Endothelial cell (in vitro differentiated cells): ENCODE measurements around the gene NUDT4B. TPM values are rescaled to one million over a fixed set of nuclear protein-coding genes. Genes with fewer than 3 reads are reported as not detected.
"Not testable (repeated sequence)": the region's sequence is repeated elsewhere in the genome, so short reads cannot be mapped to it uniquely, and the experiment has no call there.

Experiments
- DNase-seq: peaks from one replicate; pipeline ENCODE4 v3.0.0; 2021; ENCODE audit warnings: low spot score
- H3K27ac Mint-ChIP-seq: one replicate; pipeline ENCODE4 v1.8.0; 2021; ENCODE audit warnings: mixed read lengths, inconsistent platforms; ENCODE audit not compliant: unreplicated experiment
- H3K27me3 Mint-ChIP-seq: one replicate; pipeline ENCODE4 v1.8.0; 2021; ENCODE audit warnings: mild to moderate bottlenecking, moderate library complexity, mixed read lengths, inconsistent platforms; ENCODE audit not compliant: unreplicated experiment
- H3K36me3 Mint-ChIP-seq: one replicate; pipeline ENCODE4 v1.8.0; 2021; ENCODE audit warnings: mild to moderate bottlenecking, low read depth, mixed read lengths, inconsistent platforms; ENCODE audit not compliant: unreplicated experiment
- H3K4me1 Mint-ChIP-seq: one replicate; pipeline ENCODE4 v1.8.0; 2021; ENCODE audit warnings: mild to moderate bottlenecking, mixed read lengths, inconsistent platforms; ENCODE audit not compliant: unreplicated experiment
- H3K4me3 Mint-ChIP-seq: one replicate; pipeline ENCODE4 v1.8.0; 2021; ENCODE audit warnings: mild to moderate bottlenecking, mixed read lengths, inconsistent platforms; ENCODE audit not compliant: unreplicated experiment
- H3K9me3 Mint-ChIP-seq: one replicate; pipeline ENCODE4 v1.8.0; 2021; ENCODE audit warnings: mixed read lengths, inconsistent platforms; ENCODE audit not compliant: unreplicated experiment
- total RNA-seq: library from RNA; stranded (reverse); fragmentation: NEBNext Ultra II Directional; extraction: Animal tissue kit (Norgen Biotek cat#: 25700); gene quantifications from one replicate; pipeline ENCODE4 v1.2.1, GENCODE V29; 2021; ENCODE audit not compliant: unreplicated experiment

The NUDT4B gene
- total RNA-seq, 1 donor from 2014 or later, result not detected

DNA sequence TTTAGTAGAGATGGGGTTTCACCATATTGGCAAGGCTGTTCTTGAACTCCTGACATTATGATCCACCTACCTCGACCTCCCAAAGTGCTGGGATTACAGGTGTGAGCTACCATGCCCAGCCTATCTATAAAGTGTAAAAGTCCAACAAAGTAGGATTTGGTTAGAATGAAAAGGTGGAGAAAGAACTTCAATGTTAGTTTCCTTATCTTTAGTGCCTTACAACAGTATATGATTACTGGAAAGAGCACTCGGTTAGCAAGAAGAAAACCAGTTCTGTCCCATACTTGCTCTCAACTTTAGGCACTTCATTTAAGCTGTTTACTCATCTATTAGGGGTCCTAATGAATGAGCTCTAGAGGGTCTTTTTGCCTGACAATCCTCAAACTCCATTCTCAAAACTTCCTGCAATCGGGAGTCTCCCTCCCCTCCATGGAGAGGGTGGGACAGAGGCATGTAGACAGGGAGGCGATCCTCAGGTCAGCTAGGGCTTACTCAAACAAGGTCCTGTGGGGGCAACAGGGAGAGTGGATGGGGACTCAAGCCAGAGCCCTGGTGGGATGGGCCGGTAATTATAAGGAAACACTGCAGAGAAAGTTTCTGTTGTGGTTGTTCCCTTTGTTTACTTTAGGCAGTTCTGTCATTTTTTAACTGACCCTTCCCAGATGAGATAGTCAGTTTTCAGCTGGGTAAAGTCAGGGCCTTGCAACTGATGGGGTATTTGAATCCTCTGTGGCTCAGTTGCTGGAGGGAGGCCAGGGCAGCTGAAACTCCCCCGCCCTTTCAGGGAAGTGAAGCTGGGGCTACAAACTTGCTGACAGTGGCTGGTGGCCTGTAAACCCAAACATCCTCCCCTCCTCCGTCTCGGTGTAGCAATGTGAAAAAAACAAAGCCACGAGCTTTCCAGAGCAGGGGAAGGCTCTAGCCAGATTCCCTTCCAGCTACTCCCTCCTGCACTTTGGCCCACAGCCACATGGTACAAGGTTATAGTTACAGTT lies 4.6 kb upstream of the NUDT4B start:
- not testable (repeated sequence) for H3K9me3 Mint-ChIP-seq, H3K4me3 Mint-ChIP-seq, H3K36me3 Mint-ChIP-seq, H3K27ac Mint-ChIP-seq, H3K27me3 Mint-ChIP-seq, DNase-seq, H3K4me1 Mint-ChIP-seq

DNA sequence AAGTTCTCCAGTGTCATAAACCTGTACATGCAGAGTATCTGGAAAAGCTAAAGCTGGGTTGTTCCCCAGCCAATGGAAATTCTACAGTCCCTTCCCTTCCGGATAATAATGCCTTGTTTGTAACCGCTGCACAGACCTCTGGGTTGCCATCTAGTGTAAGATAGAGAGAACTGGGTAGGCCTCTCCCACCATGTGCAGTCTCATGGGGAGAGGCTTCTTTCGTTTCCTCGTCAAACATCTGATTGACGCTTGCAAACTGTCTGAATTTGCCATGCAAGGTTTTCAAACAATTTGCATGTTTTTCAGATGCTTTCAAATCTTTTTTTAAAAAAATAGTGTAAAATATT lies 734 bp downstream of the NUDT4B start:
- H3K4me1 Mint-ChIP-seq, DNase-seq, H3K9me3 Mint-ChIP-seq, H3K27ac Mint-ChIP-seq, H3K27me3 Mint-ChIP-seq, H3K36me3 Mint-ChIP-seq, H3K4me3 Mint-ChIP-seq: not testable (repeated sequence)

DNA sequence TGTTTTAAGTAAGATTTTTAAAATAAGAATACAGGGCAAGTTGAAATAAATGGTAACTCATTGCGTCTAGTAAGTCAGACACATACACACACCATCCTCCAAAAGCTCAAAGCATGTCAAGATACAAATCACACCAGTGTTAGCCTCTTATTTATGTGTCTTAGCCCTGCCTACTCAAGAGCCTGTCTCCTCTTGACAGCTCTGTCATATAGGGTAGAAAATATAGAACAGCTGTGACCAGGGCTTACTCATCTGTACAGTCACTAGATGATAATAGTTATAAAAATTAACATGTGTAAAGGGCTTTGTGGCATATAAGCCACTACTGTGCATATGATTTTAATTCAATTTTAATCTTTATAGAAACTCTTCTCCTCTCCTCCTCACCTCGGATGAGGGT lies 7.7 kb downstream of the NUDT4B start:
- H3K4me3 Mint-ChIP-seq, H3K27me3 Mint-ChIP-seq, DNase-seq, H3K9me3 Mint-ChIP-seq, H3K27ac Mint-ChIP-seq, H3K36me3 Mint-ChIP-seq, H3K4me1 Mint-ChIP-seq: not testable (repeated sequence)

DNA sequence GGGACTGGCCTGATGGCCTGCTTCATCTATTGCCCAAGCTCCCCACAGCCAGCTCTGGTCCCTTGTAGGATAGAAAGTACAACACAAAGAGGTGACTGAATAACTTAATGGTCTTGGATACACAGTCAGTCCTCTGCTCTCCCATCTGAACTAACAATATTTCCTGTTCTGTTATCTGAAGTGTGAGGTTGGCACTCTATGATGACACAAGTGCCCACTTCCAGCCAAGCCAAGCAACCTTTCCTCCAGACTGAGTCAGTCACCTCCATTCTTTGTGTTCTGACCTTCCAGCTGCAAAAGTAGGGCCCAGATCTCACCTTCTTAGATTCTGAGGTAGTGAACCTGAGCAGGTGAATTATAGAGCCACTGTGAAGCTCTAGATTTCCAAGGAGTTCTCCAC lies 8.9 kb downstream of the NUDT4B start:
- DNase-seq, H3K27ac Mint-ChIP-seq, H3K9me3 Mint-ChIP-seq, H3K36me3 Mint-ChIP-seq, H3K27me3 Mint-ChIP-seq, H3K4me1 Mint-ChIP-seq, H3K4me3 Mint-ChIP-seq: not testable (repeated sequence)

DNA sequence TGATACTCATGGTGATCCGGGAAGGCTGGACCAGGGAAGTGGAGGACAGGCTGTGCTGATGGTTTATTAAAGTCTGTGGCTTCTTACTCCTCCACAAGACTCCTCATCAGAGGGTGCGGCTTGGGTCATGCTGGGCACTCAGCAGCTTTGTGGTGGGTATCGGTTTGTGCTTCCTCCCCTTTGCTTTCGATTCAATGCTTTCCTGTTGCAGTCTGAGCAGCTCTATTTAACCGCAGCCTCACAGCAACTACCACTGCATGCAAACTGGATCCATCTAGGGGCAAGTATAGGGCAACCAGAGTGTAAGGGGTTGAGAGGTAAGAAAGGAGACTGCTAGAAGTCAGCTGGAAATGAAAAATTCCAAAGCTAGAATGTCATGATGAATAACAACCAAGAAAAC lies 9.8 kb downstream of the NUDT4B start:
- DNase-seq, H3K9me3 Mint-ChIP-seq, H3K36me3 Mint-ChIP-seq, H3K27me3 Mint-ChIP-seq, H3K4me1 Mint-ChIP-seq, H3K4me3 Mint-ChIP-seq, H3K27ac Mint-ChIP-seq: not testable (repeated sequence)

DNA sequence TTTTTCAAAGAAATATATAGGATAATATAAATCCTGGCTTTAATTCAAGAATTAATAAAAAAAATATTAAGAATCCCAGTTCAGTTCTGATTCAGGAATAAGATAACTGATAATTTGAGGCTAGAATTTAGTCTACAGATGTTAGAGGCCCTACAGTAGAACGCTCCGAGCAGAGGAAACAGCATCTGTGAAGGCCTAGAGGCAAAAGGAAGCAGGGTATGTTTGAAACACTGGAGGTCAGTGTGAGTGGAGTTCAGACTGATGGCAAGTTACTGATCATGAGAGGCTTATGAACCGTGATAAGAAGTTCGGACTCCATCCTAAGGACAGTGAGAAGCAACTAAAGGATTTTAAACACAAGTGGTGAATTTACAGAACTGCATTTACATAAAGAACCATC lies 10.4 kb downstream of the NUDT4B start:
- H3K27me3 Mint-ChIP-seq, H3K4me3 Mint-ChIP-seq, H3K9me3 Mint-ChIP-seq, H3K27ac Mint-ChIP-seq, H3K36me3 Mint-ChIP-seq, H3K4me1 Mint-ChIP-seq, DNase-seq: not testable (repeated sequence)

DNA sequence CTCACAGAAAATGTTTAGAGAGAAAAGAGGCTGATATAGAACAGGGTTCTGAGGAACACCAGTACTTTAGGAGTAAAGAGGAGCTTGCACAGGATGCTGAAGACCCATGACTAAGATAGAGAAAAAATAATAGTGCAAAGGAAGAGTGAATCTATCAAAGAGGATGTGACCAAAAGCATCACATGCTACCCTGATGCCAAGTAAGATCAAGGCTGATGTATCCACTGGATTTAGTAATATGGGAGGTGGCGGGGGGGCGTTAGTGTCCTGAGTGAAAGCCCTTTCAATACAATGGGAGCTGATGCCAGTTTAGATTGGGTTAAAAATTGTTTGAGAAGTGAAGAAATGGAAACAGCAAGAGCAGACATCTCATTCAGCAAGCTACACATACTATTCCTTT lies 11.2 kb downstream of the NUDT4B start:
- H3K4me1 Mint-ChIP-seq, H3K9me3 Mint-ChIP-seq, DNase-seq, H3K27me3 Mint-ChIP-seq, H3K36me3 Mint-ChIP-seq, H3K4me3 Mint-ChIP-seq, H3K27ac Mint-ChIP-seq: not testable (repeated sequence)

DNA sequence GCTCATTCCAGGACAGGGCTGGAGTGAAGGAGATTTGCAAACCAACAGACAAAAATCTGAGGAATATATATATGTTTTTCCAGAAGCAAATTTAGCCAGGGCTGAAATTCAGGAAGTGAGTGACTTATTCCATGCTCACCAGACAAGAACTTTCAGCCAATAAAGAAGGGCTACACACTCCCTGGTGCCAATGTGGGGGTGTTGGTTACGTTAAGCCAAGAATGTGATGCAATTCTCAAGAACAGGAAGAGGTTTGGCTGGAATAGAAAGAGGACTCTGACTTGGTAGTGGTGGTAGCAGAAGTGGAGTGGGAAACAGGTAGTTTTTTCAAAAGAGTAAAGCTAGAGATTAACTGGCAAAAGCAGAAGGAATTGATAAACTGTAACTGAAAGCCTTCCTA lies 11.6 kb downstream of the NUDT4B start:
- not testable (repeated sequence) for H3K4me3 Mint-ChIP-seq, H3K27ac Mint-ChIP-seq, H3K36me3 Mint-ChIP-seq, H3K9me3 Mint-ChIP-seq, DNase-seq, H3K4me1 Mint-ChIP-seq, H3K27me3 Mint-ChIP-seq

DNA sequence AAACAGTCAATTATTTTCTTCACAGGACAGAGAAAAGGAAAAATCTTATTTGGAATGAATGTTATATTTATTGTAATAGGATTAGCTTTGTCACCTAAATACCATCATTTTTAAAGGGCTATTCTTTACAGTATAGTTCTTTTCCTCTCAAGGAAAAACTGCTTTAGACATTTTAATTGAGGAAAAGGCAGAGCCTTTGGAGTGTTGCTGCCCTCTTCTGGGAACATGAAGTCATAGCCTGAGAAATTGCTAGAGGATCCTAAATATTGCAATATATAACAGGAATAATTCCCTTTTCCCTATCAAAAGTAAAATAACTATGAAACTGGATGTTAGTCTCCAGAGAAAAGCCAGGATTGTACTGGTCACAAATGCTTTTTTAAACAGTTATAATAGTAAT lies 12.8 kb downstream of the NUDT4B start:
- H3K27me3 Mint-ChIP-seq, H3K27ac Mint-ChIP-seq, H3K4me1 Mint-ChIP-seq, H3K9me3 Mint-ChIP-seq, DNase-seq, H3K36me3 Mint-ChIP-seq, H3K4me3 Mint-ChIP-seq: not testable (repeated sequence)

DNA sequence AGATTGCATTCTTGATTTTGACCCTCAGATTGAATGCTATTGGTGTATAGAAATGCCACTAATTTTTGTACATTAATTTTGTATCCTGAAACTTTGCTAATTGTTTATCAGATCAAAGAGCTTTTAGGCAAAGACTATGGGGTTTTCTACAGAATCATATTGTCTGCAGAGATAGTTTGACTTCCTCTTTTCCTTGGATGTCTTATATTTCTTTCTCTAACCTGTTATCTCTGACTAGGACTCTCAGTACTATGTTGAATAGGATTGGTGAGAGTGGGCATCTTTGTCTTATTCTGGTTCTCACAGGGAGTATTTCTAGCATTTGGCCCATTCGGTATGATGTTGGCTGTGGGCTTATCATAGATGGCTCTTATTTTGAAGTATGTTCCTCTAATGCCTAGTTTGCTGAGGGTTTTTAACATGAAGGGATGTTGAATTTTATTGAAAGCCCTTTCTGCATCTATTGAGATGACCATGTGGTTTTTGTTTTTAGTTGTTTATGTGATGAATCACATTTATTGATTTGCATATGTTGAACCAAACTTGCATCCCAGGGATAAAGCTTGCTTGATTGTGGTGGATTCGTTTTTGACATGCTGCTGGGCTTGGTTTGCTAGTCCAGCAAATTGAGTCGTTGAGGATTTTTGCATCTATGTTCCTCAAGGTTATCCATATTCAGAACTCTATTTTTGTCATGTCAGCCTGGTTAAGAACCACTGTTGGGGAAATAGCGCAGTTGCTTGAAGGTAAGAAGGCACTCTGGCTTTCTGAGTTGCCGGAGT lies 16.9 kb downstream of the NUDT4B start:
- not testable (repeated sequence) for H3K4me3 Mint-ChIP-seq, DNase-seq, H3K9me3 Mint-ChIP-seq, H3K4me1 Mint-ChIP-seq, H3K27me3 Mint-ChIP-seq, H3K27ac Mint-ChIP-seq, H3K36me3 Mint-ChIP-seq

DNA sequence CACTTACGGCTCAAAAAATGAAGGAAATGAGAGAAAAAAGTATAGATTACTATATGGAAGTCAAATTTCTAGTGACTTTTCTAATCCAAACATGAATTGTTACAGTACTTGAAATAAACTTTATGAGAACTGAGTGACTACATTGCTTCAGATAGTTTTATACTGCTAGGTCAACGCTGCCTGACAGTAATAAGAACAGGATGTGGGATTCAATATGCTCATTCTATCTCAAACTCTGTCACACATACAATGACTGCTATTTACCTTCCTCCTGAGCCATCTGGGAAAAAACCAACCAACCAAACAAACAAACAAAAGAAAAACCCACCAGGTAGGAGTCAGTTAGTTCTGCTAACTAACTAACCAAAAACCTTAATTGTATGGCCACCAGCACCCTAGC lies 20.0 kb downstream of the NUDT4B start:
- DNase-seq, H3K9me3 Mint-ChIP-seq, H3K27ac Mint-ChIP-seq, H3K4me1 Mint-ChIP-seq, H3K4me3 Mint-ChIP-seq, H3K36me3 Mint-ChIP-seq, H3K27me3 Mint-ChIP-seq: not testable (repeated sequence)

DNA sequence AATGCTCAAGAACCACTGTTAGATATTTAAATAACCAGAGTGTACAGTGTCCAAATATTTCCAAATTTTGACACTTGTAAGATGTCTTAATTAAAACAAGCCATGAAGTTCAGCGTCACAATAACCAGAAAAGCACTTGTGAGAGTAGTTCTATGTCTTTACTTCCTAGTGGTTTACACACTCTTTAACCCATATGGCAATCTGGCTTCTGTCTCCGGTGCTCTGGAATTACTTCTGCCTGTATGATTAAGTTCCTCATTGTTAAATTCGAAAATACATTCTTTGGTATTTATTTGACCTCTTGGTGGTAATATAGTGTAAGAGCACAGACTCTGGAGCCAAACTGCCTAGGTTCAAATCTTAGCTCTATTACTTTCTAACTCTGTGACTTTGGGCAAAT lies 20.9 kb downstream of the NUDT4B start:
- not testable (repeated sequence) for H3K27me3 Mint-ChIP-seq, H3K36me3 Mint-ChIP-seq

More for the DNA sequence above, 20.9 kb downstream of the NUDT4B start:
- DNase-seq, H3K9me3 Mint-ChIP-seq, H3K27ac Mint-ChIP-seq, H3K4me1 Mint-ChIP-seq, H3K4me3 Mint-ChIP-seq: not testable (repeated sequence)
